GM20000 (cell line): ENCODE measurements around the gene ADARB2.

ENCODE experiments used
- DNase-seq: peaks from one replicate; pipeline ENCODE4 v3.0.0; 2012; ENCODE audit warnings: low spot score
- CTCF ChIP-seq: IDR thresholded peaks from 2 replicates; pipeline ENCODE4 v1.5.1; 2012; ENCODE audit warnings: mild to moderate bottlenecking, control low read depth; ENCODE audit errors: extremely low read depth, missing control alignments

ADARB2 gene

GRCh38 chr10:1687190-1687589, 50.1 kb downstream of the ADARB2 start:
- TF ChIP-seq CTCF = no peak
- no peak for DNase-seq

GRCh38 chr10:1686491-1686749, 50.9 kb downstream of the ADARB2 start:
- no peak for DNase-seq
- no peak for TF ChIP-seq CTCF

- DNase-seq = no peak
- TF ChIP-seq CTCF = no peak
Measured at GRCh38 chr10:1685699-1686490, 51.4 kb downstream of the ADARB2 start.

- no peak for TF ChIP-seq CTCF
- DNase-seq = no peak
Measured at GRCh38 chr10:1684991-1685390, 52.3 kb downstream of the ADARB2 start.

- no peak for DNase-seq
- no peak for TF ChIP-seq CTCF
Measured at GRCh38 chr10:1683649-1684048, 53.7 kb downstream of the ADARB2 start.

- no peak for TF ChIP-seq CTCF
- no peak for DNase-seq
Measured at GRCh38 chr10:1679821-1680650, 57.3 kb downstream of the ADARB2 start.

GRCh38 chr10:1678084-1678483, 59.2 kb downstream of the ADARB2 start:
- no peak for TF ChIP-seq CTCF
- no peak for DNase-seq
